HFFc6 (cell line): ENCODE results near the gene KDM8. TPM values are rescaled to one million over a fixed set of nuclear protein-coding genes. Genes with fewer than 3 reads are reported as not detected.

ENCODE experiments used
- DNase-seq: peaks from one replicate; pipeline ENCODE4 v3.0.0-alpha.2; 2018
- H3K27ac Mint-ChIP-seq: 2 replicates; pipeline ENCODE4 v1.8.0; 2020; ENCODE audit warnings: mild to moderate bottlenecking, mixed read lengths
- H3K27me3 Mint-ChIP-seq: 2 replicates; pipeline ENCODE4 v1.8.0; 2021; ENCODE audit warnings: mild to moderate bottlenecking, moderate library complexity, mixed read lengths; ENCODE audit not compliant: insufficient read depth
- H3K36me3 Mint-ChIP-seq: 2 replicates; pipeline ENCODE4 v1.8.0; 2021; ENCODE audit warnings: low read depth, mixed read lengths
- H3K4me1 Mint-ChIP-seq: 2 replicates; pipeline ENCODE4 v1.8.0; 2020; ENCODE audit warnings: low read depth, mixed read lengths
- H3K4me3 Mint-ChIP-seq: 2 replicates; pipeline ENCODE4 v1.8.0; 2020; ENCODE audit warnings: mild to moderate bottlenecking, moderate library complexity, mixed read lengths
- H3K9me3 Mint-ChIP-seq: 2 replicates; pipeline ENCODE4 v1.8.0; 2020; ENCODE audit warnings: mild to moderate bottlenecking, mixed read lengths
- CTCF ChIP-seq: fragments of 200-600 bp; sonication (generic); IDR thresholded peaks from 2 replicates; pipeline ENCODE4 v1.5.0; 2021; ENCODE audit warnings: antibody characterized with exemption, mild to moderate bottlenecking
- total RNA-seq, 6 experiments: library from RNA; stranded (reverse); fragmentation: NEBNext Ultra II Directional; extraction: Animal tissue kit (Norgen Biotek cat#: 25700); gene quantifications; 2 replicates in 1 of 6; 3 replicates in 5 of 6; pipeline ENCODE4 v1.2.3, GENCODE V29; 2021

Gene KDM8
- total RNA-seq, 6 experiments from 2014 or later, result 4.1 to 5.8 (median 4.9) TPM

GRCh38 chr16:27182906-27183405 is 20.4 kb upstream of the KDM8 start:
- no peak for TF ChIP-seq CTCF
- no peak overlapping the region for H3K27ac Mint-ChIP-seq
- no peaks in the 10 kb centered on the region for H3K36me3 Mint-ChIP-seq
- no peak overlapping the region for H3K4me3 Mint-ChIP-seq
- peaks cover 9% of the 10 kb centered on the region for H3K27me3 Mint-ChIP-seq
- DNase-seq, result no peak
- peaks cover 14% of the 10 kb centered on the region for H3K4me1 Mint-ChIP-seq
- no peaks in the 10 kb centered on the region for H3K9me3 Mint-ChIP-seq

GRCh38 chr16:27185776-27186130 is 17.6 kb upstream of the KDM8 start:
- no peak for TF ChIP-seq CTCF
- no peak overlapping the region for H3K4me3 Mint-ChIP-seq
- H3K9me3 Mint-ChIP-seq, result no peaks in the 10 kb centered on the region
- H3K36me3 Mint-ChIP-seq, result no peaks in the 10 kb centered on the region
- H3K4me1 Mint-ChIP-seq, result no peaks in the 10 kb centered on the region
- no peak for DNase-seq
- peaks cover 14% of the 10 kb centered on the region for H3K27me3 Mint-ChIP-seq
- no peak overlapping the region for H3K27ac Mint-ChIP-seq

GRCh38 chr16:27188633-27189032 is 14.7 kb upstream of the KDM8 start:
- Mint-ChIP-seq H3K4me3 (no peak overlapping the region), H3K27ac (no peak overlapping the region)

GRCh38 chr16:27189335-27189972 is 13.9 kb upstream of the KDM8 start:
- Mint-ChIP-seq H3K27ac (no peak overlapping the region), H3K36me3 (no peaks in the 10 kb centered on the region), H3K27me3 (peaks cover 10% of the 10 kb centered on the region), H3K9me3 (no peaks in the 10 kb centered on the region), H3K4me3 (no peak overlapping the region), H3K4me1 (no peaks in the 10 kb centered on the region)
- TF ChIP-seq CTCF, result no peak
- no peak for DNase-seq

More at GRCh38 chr16:27188633-27189032, 14.7 kb upstream of the KDM8 start:
- Mint-ChIP-seq H3K36me3 (no peaks in the 10 kb centered on the region), H3K27me3 (peaks cover 9% of the 10 kb centered on the region), H3K4me1 (no peaks in the 10 kb centered on the region), H3K9me3 (no peaks in the 10 kb centered on the region)
- DNase-seq, result no peak
- no peak for TF ChIP-seq CTCF

- no peak for DNase-seq
- Mint-ChIP-seq H3K27me3 (peaks cover 13% of the 10 kb centered on the region), H3K9me3 (no peaks in the 10 kb centered on the region), H3K4me3 (no peak overlapping the region), H3K27ac (no peak overlapping the region), H3K36me3 (0 out of 2 replicates have a peak, but pooled peaks cover 5% of the 10 kb centered on the region), H3K4me1 (no peaks in the 10 kb centered on the region; the same call in 1 of the 2 replicates)
- TF ChIP-seq CTCF, result no peak
These were observed 12.9 kb upstream of the KDM8 start for GRCh38 chr16:27190316-27190871.
